ENCODE results near the gene TDRD5. TPM values are rescaled to one million over a fixed set of nuclear protein-coding genes. Genes with fewer than 3 reads are reported as not detected.

Gene TDRD5
- total and polyA plus RNA-seq, 3 donors from 2014 or later, result 26.1 to 52.2 (median 30.5) TPM

GRCh38 chr1:179548666-179549367, 42.8 kb upstream of the TDRD5 start:
- Histone ChIP-seq H3K36me3 (ENCODE audit: low read depth, missing control alignments) (no peaks in the 10 kb centered on the region), H3K4me3 (no peak overlapping the region), H3K4me1 (no peaks in the 10 kb centered on the region), H3K9me3 (no peaks in the 10 kb centered on the region), H3K27me3 (no peaks in the 10 kb centered on the region), H3K27ac (no peak overlapping the region)
- DNase-seq, result no peak
- 68 to 90% methylated on average over 3 of the region's 3 CpGs for WGBS, 2 donors
- intact Hi-C loops (cut with DNase I; ENCODE audit: low total_unique reads), result no loop called here
- TF ChIP-seq POLR2A (IDR thresholded peaks at IDR 0.05) (no peak), CTCF (IDR thresholded peaks at IDR 0.05) (no peak)

GRCh38 chr1:179549368-179549700, 42.3 kb upstream of the TDRD5 start:
- no peaks in the 10 kb centered on the region for H3K27me3 ChIP-seq
- 93 to 94% methylated on average over 2 of the region's 2 CpGs for WGBS, 2 donors
- no peaks in the 10 kb centered on the region for H3K36me3 ChIP-seq (ENCODE audit: low read depth, missing control alignments)
- no peak overlapping the region for H3K27ac ChIP-seq
- intact Hi-C loops (cut with DNase I; ENCODE audit: low total_unique reads), result no loop called here
- H3K4me3 ChIP-seq, result no peak overlapping the region
- TF ChIP-seq CTCF (IDR thresholded peaks at IDR 0.05) (no peak), POLR2A (IDR thresholded peaks at IDR 0.05) (no peak)
- no peaks in the 10 kb centered on the region for H3K9me3 ChIP-seq
- no peaks in the 10 kb centered on the region for H3K4me1 ChIP-seq
- no peak for DNase-seq

- H3K36me3 ChIP-seq (ENCODE audit: low read depth, missing control alignments), result no peaks in the 10 kb centered on the region
- no peaks in the 10 kb centered on the region for H3K27me3 ChIP-seq
- no peak for TF ChIP-seq POLR2A (IDR thresholded peaks at IDR 0.05)
- no peak for TF ChIP-seq CTCF (IDR thresholded peaks at IDR 0.05)
- H3K4me1 ChIP-seq, result no peaks in the 10 kb centered on the region
- no peak overlapping the region for H3K4me3 ChIP-seq
- DNase-seq, result no peak
- intact Hi-C loops (cut with DNase I; ENCODE audit: low total_unique reads), result no loop called here
- no peak overlapping the region for H3K27ac ChIP-seq
- H3K9me3 ChIP-seq, result no peaks in the 10 kb centered on the region
- WGBS, 2 donors, result 65 to 80% methylated on average over 9 of the region's 9 CpGs
Observed at GRCh38 chr1:179550746-179551682, 40.6 kb upstream of the TDRD5 start.

GRCh38 chr1:179554427-179554826, 37.2 kb upstream of the TDRD5 start:
- H3K9me3 ChIP-seq, result no peaks in the 10 kb centered on the region
- H3K4me1 ChIP-seq, result no peaks in the 10 kb centered on the region
- no peak overlapping the region for H3K27ac ChIP-seq
- TF ChIP-seq POLR2A (IDR thresholded peaks at IDR 0.05) (no peak), CTCF (IDR thresholded peaks at IDR 0.05) (no peak)
- H3K27me3 ChIP-seq, result no peaks in the 10 kb centered on the region
- no peaks in the 10 kb centered on the region for H3K36me3 ChIP-seq (ENCODE audit: low read depth, missing control alignments)
- intact Hi-C loops (cut with DNase I; ENCODE audit: low total_unique reads), result no loop called here
- DNase-seq, result no peak
- no peak overlapping the region for H3K4me3 ChIP-seq
